GM12878 (cell line): ENCODE measurements around the gene VCL.
"Not testable (repeated sequence)": the region's sequence is repeated elsewhere in the genome, so short reads cannot be mapped to it uniquely, and the experiment has no call there.

Experiments
- CTCF ChIP-seq, 3 experiments: IDR thresholded peaks in 2 of 3; conservative IDR thresholded peaks in 1 of 3; 2 replicates each; pipeline ENCODE4 v1.5.1; 2011; ENCODE audit warnings: low read depth in 3 of 3, low read length in 3 of 3, mild to moderate bottlenecking in 3 of 3, control low read depth in 2 of 3, moderate library complexity in 2 of 3, inconsistent platforms in 1 of 3, mixed read lengths in 1 of 3; ENCODE audit not compliant: control insufficient read depth in 2 of 3, insufficient read depth in 1 of 3; ENCODE audit errors: extremely low read depth in 1 of 3
- EP300 ChIP-seq, 2 experiments: fragments of 150-350 bp in 1 of 2; IDR thresholded peaks; 2 replicates each; pipeline ENCODE4 v1.6.1; 2011 to 2012; ENCODE audit warnings: low read depth in 2 of 2, low read length in 2 of 2, borderline replicate concordance in 1 of 2, improper control_type of control experiment in 1 of 2, inconsistent platforms in 1 of 2; ENCODE audit not compliant: control insufficient read depth in 1 of 2
- FOXK2 ChIP-seq: fragments of 450-650 bp; IDR thresholded peaks from 2 replicates; pipeline ENCODE4 v1.6.1; 2017; ENCODE audit warnings: mild to moderate bottlenecking, moderate library complexity
- GABPA ChIP-seq: IDR thresholded peaks from 2 replicates; pipeline ENCODE4 v1.6.1; 2014; ENCODE audit warnings: antibody characterized with exemption, low read depth, mild to moderate bottlenecking, inconsistent platforms
- JUND ChIP-seq: IDR thresholded peaks from 2 replicates; pipeline ENCODE4 v1.6.1; 2012; ENCODE audit warnings: low read depth, mild to moderate bottlenecking, low read length, improper control_type of control experiment, moderate library complexity
- POLR2A ChIP-seq: IDR thresholded peaks from 2 replicates; pipeline ENCODE4 v1.6.1; 2011; ENCODE audit warnings: low read depth, mild to moderate bottlenecking, low read length
- TCF3 ChIP-seq: IDR thresholded peaks from 2 replicates; pipeline ENCODE4 v1.6.1; 2012; ENCODE audit warnings: low read depth, mild to moderate bottlenecking, low read length, borderline replicate concordance; ENCODE audit not compliant: insufficient read depth
- YY1 ChIP-seq: IDR thresholded peaks from 2 replicates; pipeline ENCODE4 v1.6.1; 2011; ENCODE audit warnings: low read depth, mild to moderate bottlenecking, low read length

GRCh38 chr10:74146980-74147379, 149.1 kb downstream of the VCL start:
- TF ChIP-seq CTCF (IDR thresholded peaks at IDR 0.05 in 2 of 3, conservative IDR thresholded peaks at IDR 0.05 in 1 of 3; ENCODE audit: control insufficient read depth in 2 of 3, extremely low read depth in 1 of 3, insufficient read depth in 1 of 3, low read depth in 3 of 3, low read length in 3 of 3); JUND; TCF3; EP300 (IDR thresholded peaks at IDR 0.05; ENCODE audit: borderline replicate concordance in 1 of 2, control insufficient read depth in 1 of 2, low read depth in 2 of 2, low read length in 2 of 2); FOXK2; YY1; GABPA; POLR2A: not testable (repeated sequence)
